Endothelial cell of umbilical vein (primary cell): Measurements from ENCODE around the gene ASNSD1. TPM values are rescaled to one million over a fixed set of nuclear protein-coding genes. Genes with fewer than 3 reads are reported as not detected.

Experiments used
- BruUV-seq: library from RNA; stranded (reverse); fragments of 400-500 nt; replicated peaks from 2 replicates; lab custom pipeline; 2021; lab: Mats Ljungman, UMichigan
- CTCF ChIA-PET: fragments of 300-600, 350-600 bp; sonication (Branson Sonifier 250); formaldehyde crosslinking; loops from one replicate; lab custom pipeline; 2021; ENCODE audit warnings: antibody characterized with exemption, inconsistent platforms; lab: Charles Lee
- POLR2A ChIA-PET: fragments of 300-600, 350-600 bp; sonication (Branson Sonifier 250); formaldehyde crosslinking; loops from one replicate; lab custom pipeline; 2021; ENCODE audit warnings: antibody characterized with exemption, inconsistent platforms; lab: Charles Lee
- DNase-seq: peaks from one replicate; pipeline ENCODE4 v3.0.0-alpha.2; 2011; ENCODE audit warnings: low read depth, low spot score
- FAIRE-seq: peaks from 2 replicates; lab custom pipeline; 2011; peaks lifted over from hg19 to GRCh38; lab: Jason Lieb, UNC
- H2AFZ ChIP-seq: 2 replicates; pipeline ENCODE4 v1.6.0; 2012; ENCODE audit warnings: low read depth, low read length, control low read depth, inconsistent platforms
- H3K27ac ChIP-seq: 2 replicates; pipeline ENCODE4 v1.5.1; 2011; ENCODE audit warnings: low read depth, mild to moderate bottlenecking, control low read depth, low read length, moderate library complexity; ENCODE audit not compliant: insufficient read depth
- H3K27me3 ChIP-seq, 2 experiments: 2 replicates each; pipeline versions ENCODE4 v1.6.0 to v1.6.1; 2011; ENCODE audit warnings: low read length in 2 of 2, mixed read lengths in 1 of 2; ENCODE audit not compliant: control insufficient read depth in 2 of 2, insufficient read depth in 2 of 2
- H3K36me3 ChIP-seq, 2 experiments: 2 replicates in 1 of 2; 3 replicates in 1 of 2; pipeline ENCODE4 v1.5.1; 2011; ENCODE audit warnings: low read length in 2 of 2, mild to moderate bottlenecking in 1 of 2, moderate library complexity in 1 of 2; ENCODE audit not compliant: control insufficient read depth in 2 of 2, insufficient read depth in 2 of 2; ENCODE audit errors: extremely low read depth in 1 of 2
- H3K4me1 ChIP-seq: 3 replicates; pipeline ENCODE4 v1.5.1; 2011; ENCODE audit warnings: mild to moderate bottlenecking, low read length; ENCODE audit not compliant: control insufficient read depth, insufficient read depth; ENCODE audit errors: extremely low read depth
- H3K4me2 ChIP-seq: 2 replicates; pipeline ENCODE4 v1.6.1; 2011; ENCODE audit warnings: low read length, control low read depth, mixed read lengths; ENCODE audit not compliant: insufficient read depth
- H3K4me3 ChIP-seq, 3 experiments: fragments of 200-600 bp in 1 of 3; sonication (generic), shearing (Covaris generic) in 1 of 3; replicated peaks in 1 of 3; 2 replicates each; pipeline ENCODE4 v1.5.1; 2011 to 2016; ENCODE audit warnings: control low read depth in 3 of 3, low read length in 3 of 3, mild to moderate bottlenecking in 2 of 3, inconsistent platforms in 1 of 3, low read depth in 1 of 3, moderate library complexity in 1 of 3; ENCODE audit not compliant: insufficient read depth in 1 of 3
- H3K79me2 ChIP-seq: 2 replicates; pipeline ENCODE4 v1.6.0; 2012; ENCODE audit warnings: low read length, inconsistent platforms; ENCODE audit not compliant: control insufficient read depth, insufficient read depth
- H3K9ac ChIP-seq: replicated peaks from 2 replicates; pipeline ENCODE3; 2011; ENCODE audit warnings: low read length, control low read depth; ENCODE audit not compliant: insufficient read depth; ENCODE audit errors: extremely low read depth
- H3K9me1 ChIP-seq: replicated peaks from 3 replicates; pipeline ENCODE4 v1.6.0; 2011; ENCODE audit warnings: mild to moderate bottlenecking, low read length; ENCODE audit not compliant: control insufficient read depth, insufficient read depth; ENCODE audit errors: extremely low read depth
- H3K9me3 ChIP-seq: replicated peaks from 2 replicates; pipeline ENCODE4 v1.5.1; 2012; ENCODE audit warnings: low read length, inconsistent platforms; ENCODE audit not compliant: control insufficient read depth, insufficient read depth
- H4K20me1 ChIP-seq: replicated peaks from 2 replicates; pipeline ENCODE3; 2011; ENCODE audit warnings: mild to moderate bottlenecking, low read length; ENCODE audit not compliant: control insufficient read depth, insufficient read depth; ENCODE audit errors: extremely low read depth
- CTCF ChIP-seq, 2 donors: IDR thresholded peaks; 1 replicate in 1 of 2; 2 replicates in 1 of 2; pipeline ENCODE4 v1.5.1; 2011; ENCODE audit warnings: low read length in 2 of 2, mild to moderate bottlenecking in 2 of 2, moderate library complexity in 2 of 2, control low read depth in 1 of 2, inconsistent platforms in 1 of 2, low read depth in 1 of 2; ENCODE audit not compliant: insufficient read depth in 1 of 2; ENCODE audit errors: extremely low read depth in 1 of 2
- EZH2 ChIP-seq: IDR thresholded peaks from 2 replicates; pipeline ENCODE4 v1.6.1; 2012; ENCODE audit warnings: borderline replicate concordance, low read depth, mild to moderate bottlenecking, moderate library complexity, low read length, inconsistent platforms; ENCODE audit not compliant: severe bottlenecking
- FOS ChIP-seq: IDR thresholded peaks from 2 replicates; pipeline ENCODE4 v1.6.1; 2011; ENCODE audit warnings: mild to moderate bottlenecking, low read length, moderate library complexity, borderline replicate concordance; ENCODE audit not compliant: insufficient read depth
- GATA2 ChIP-seq: IDR thresholded peaks from 2 replicates; pipeline ENCODE4 v1.7.0; 2011; ENCODE audit warnings: low read depth, mild to moderate bottlenecking, moderate library complexity, mixed read lengths, low read length; ENCODE audit not compliant: insufficient read length, insufficient read depth
- JUN ChIP-seq: IDR thresholded peaks from 2 replicates; pipeline ENCODE4 v1.6.1; 2011; ENCODE audit warnings: borderline replicate concordance, low read depth; ENCODE audit not compliant: insufficient read length, insufficient read depth
- MAX ChIP-seq: IDR thresholded peaks from 2 replicates; pipeline ENCODE4 v1.6.1; 2011; ENCODE audit not compliant: insufficient read depth, insufficient read length
- MYC ChIP-seq: IDR thresholded peaks from one replicate; pipeline ENCODE4 v1.6.1; 2011; ENCODE audit warnings: mild to moderate bottlenecking, low read depth, low read length
- POLR2A ChIP-seq: IDR thresholded peaks from 2 replicates; pipeline ENCODE4 v1.6.1; 2012; ENCODE audit warnings: low read depth, mild to moderate bottlenecking, control low read depth, low read length
- POLR2AphosphoS5 ChIP-seq: IDR thresholded peaks from 2 replicates; pipeline ENCODE4 v1.6.1; 2012; ENCODE audit warnings: low read depth, mild to moderate bottlenecking, control low read depth, low read length, moderate library complexity; ENCODE audit not compliant: insufficient read depth
- dilution Hi-C: fragments of 300-500 bp; cut with MboI; formaldehyde crosslinking; loops from one replicate; pipeline ENCODE4 v1.15.0; 2019; ENCODE audit warnings: low sequenced_read_pairs; ENCODE audit not compliant: extremely low pct_ligation_motif_present
- intact Hi-C: fragments of 100-400 bp; cut with micrococcal nuclease; formaldehyde crosslinking; loops from one replicate; pipeline ENCODE4 v1.10.0; 2022
- polyA plus RNA-seq, 4 experiments: library from polyadenylated mRNA; depleted of rRNA in 3 of 4; stranded (reverse) in 3 of 4; unstranded in 1 of 4; fragments of >200 nt; gene quantifications; 2 replicates each; pipeline versions ENCODE4 v1.2.1 to v1.2.3, GENCODE V29; 2011 to 2012; ENCODE audit warnings: missing spikeins in 1 of 4
- total RNA-seq: library from RNA; stranded (reverse); gene quantifications from 2 replicates; pipeline ENCODE4 v1.2.3, GENCODE V29; 2021

Gene ASNSD1
- total and polyA plus RNA-seq, 2 donors (not counting 3 experiments of a cell fraction or from before 2014, with no cell fraction given) = 15.8 to 39.5 TPM

GRCh38 chr2:189646521-189646920 lies 14.7 kb upstream of the ASNSD1 start:
- ChIA-PET POLR2A (no interaction called here), CTCF (interaction anchor here (1.4 kb wide), 1 partner anchor 15 kb away, joined by 4 read pairs; the partner anchor contains the start of gene ASNSD1)
- Histone ChIP-seq H3K9ac (no peak overlapping the region), H3K4me1 (no peaks in the 10 kb centered on the region), H3K27me3 (no peaks in the 10 kb centered on the region), H3K4me3 (no peak overlapping the region), H3K27ac (no peak overlapping the region), H4K20me1 (no peaks in the 10 kb centered on the region), H3K4me2 (no peak overlapping the region), H2AFZ (no peak overlapping the region), H3K79me2 (no peaks in the 10 kb centered on the region), H3K36me3 (no peaks in the 10 kb centered on the region), H3K9me3 (no peaks in the 10 kb centered on the region), H3K9me1 (no peaks in the 10 kb centered on the region)
- TF ChIP-seq MYC (no peak), FOS (no peak), CTCF (IDR thresholded peaks at IDR 0.05; ENCODE audit: extremely low read depth in 1 of 2, insufficient read depth in 1 of 2, low read depth in 1 of 2, low read length in 2 of 2) (no peak), POLR2AphosphoS5 (no peak)
- FAIRE-seq (no peak), DNase-seq (no peak)
- dilution Hi-C loops = no loop called here
- BruUV-seq = no TSS peak
- intact Hi-C loops = no loop called here

GRCh38 chr2:189648846-189649509 lies 12.3 kb upstream of the ASNSD1 start:
- ChIA-PET POLR2A (no interaction called here), CTCF (interaction anchor here (1.0 kb wide), 1 partner anchor 12 kb away, joined by 4 read pairs; no protein-coding TSS in a partner anchor)
- dilution Hi-C loops (no loop called here), intact Hi-C loops (no loop called here)
- Histone ChIP-seq H3K36me3 (no peaks in the 10 kb centered on the region), H2AFZ (no peak overlapping the region), H3K9me3 (no peaks in the 10 kb centered on the region), H3K9me1 (no peaks in the 10 kb centered on the region), H3K79me2 (no peaks in the 10 kb centered on the region), H4K20me1 (no peaks in the 10 kb centered on the region), H3K4me2 (no peak overlapping the region), H3K27ac (no peak overlapping the region), H3K4me3 (no peak overlapping the region), H3K27me3 (no peaks in the 10 kb centered on the region), H3K9ac (no peak overlapping the region), H3K4me1 (no peaks in the 10 kb centered on the region)
- no TSS peak for BruUV-seq
- TF ChIP-seq MAX (no peak), JUN (no peak), GATA2 (no peak), FOS (no peak), CTCF (IDR thresholded peaks at IDR 0.05; ENCODE audit: extremely low read depth in 1 of 2, insufficient read depth in 1 of 2, low read depth in 1 of 2, low read length in 2 of 2) (no peak), MYC (no peak), POLR2A (no peak), POLR2AphosphoS5 (no peak), EZH2 (no peak)
- DNase-seq (no peak), FAIRE-seq (no peak)
